ENCODE data around the gene TRAK1. TPM values are rescaled to one million over a fixed set of nuclear protein-coding genes. Genes with fewer than 3 reads are reported as not detected.

Gene TRAK1
- total RNA-seq, 1 experiment from 2014 or later: 41.0 TPM

GRCh38 chr3:42152193-42152592, 61.0 kb downstream of the TRAK1 start:
- Mint-ChIP-seq H3K4me3 (no peak overlapping the region), H3K36me3 (no peaks in the 10 kb centered on the region), H3K4me1 (peaks cover 26% of the 10 kb centered on the region), H3K27ac (no peak overlapping the region), H3K27me3 (ENCODE audit: low read depth) (no peaks in the 10 kb centered on the region), H3K9me3 (no peaks in the 10 kb centered on the region)
- no peak for TF ChIP-seq ETV6 (CRISPR knock-in tag; IDR thresholded peaks at IDR 0.05)
- no peak for TF ChIP-seq ZNF317 (CRISPR knock-in tag; IDR thresholded peaks at IDR 0.05; ENCODE audit: borderline replicate concordance, low read depth)
- TF ChIP-seq NFE2L1 (CRISPR knock-in tag; IDR thresholded peaks at IDR 0.05): no peak
- no peak for TF ChIP-seq GRHL2 (CRISPR knock-in tag; IDR thresholded peaks at IDR 0.05; ENCODE audit: insufficient replicate concordance, severe bottlenecking)
- TF ChIP-seq ZNF263 (CRISPR knock-in tag; IDR thresholded peaks at IDR 0.05; ENCODE audit: low read depth): no peak
- no peak for TF ChIP-seq E2F4 (CRISPR knock-in tag; IDR thresholded peaks at IDR 0.05; ENCODE audit: borderline replicate concordance, low read depth)
- no peak for TF ChIP-seq MYBL2 (CRISPR knock-in tag; IDR thresholded peaks at IDR 0.05)
- no peak for TF ChIP-seq ZNF138 (CRISPR knock-in tag; conservative IDR thresholded peaks at IDR 0.05)
- no peak for ATAC-seq
- no peak for DNase-seq (ENCODE audit: low spot score)
- ChIA-PET CTCF (no interaction called here), POLR2A (no interaction called here)

DNA sequence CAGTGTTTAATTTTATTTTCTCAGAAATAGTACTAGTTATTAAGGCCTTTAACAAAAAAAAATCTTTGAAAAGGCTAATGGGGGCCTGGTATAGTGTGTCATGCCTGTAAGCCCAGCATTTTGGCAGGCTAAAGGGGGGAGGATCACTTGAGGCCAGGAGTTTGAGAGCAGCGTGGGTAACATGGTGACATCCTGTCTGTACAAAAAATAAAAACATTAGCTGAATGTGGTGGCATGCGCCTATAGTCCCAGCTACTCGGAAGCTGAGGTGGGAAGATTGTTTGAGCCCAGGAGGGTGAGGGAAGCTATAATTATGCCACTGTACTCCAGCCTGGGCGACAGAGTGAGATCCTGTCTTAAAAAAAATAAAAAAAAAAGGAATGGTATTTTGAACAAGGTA, 61.9 kb downstream of the TRAK1 start:
- peaks cover 26% of the 10 kb centered on the region for H3K4me1 Mint-ChIP-seq
- TF ChIP-seq FOXJ3 (CRISPR knock-in tag; IDR thresholded peaks at IDR 0.05; ENCODE audit: borderline replicate concordance): no peak
- TF ChIP-seq RELA (CRISPR knock-in tag; IDR thresholded peaks at IDR 0.05; ENCODE audit: borderline replicate concordance): no peak
- no peaks in the 10 kb centered on the region for H3K36me3 Mint-ChIP-seq
- H3K4me3 Mint-ChIP-seq: no peak overlapping the region
- CTCF ChIA-PET: interaction anchor here (0.9 kb wide), 1 partner anchor 38 kb away, joined by 4 read pairs; no protein-coding TSS in a partner anchor
- H3K27ac Mint-ChIP-seq: no peak overlapping the region
- POLR2A ChIA-PET: no interaction called here
- no peaks in the 10 kb centered on the region for H3K27me3 Mint-ChIP-seq (ENCODE audit: low read depth)
- DNase-seq (ENCODE audit: low spot score): no peak
- ATAC-seq: no peak
- no peaks in the 10 kb centered on the region for H3K9me3 Mint-ChIP-seq

- no peaks in the 10 kb centered on the region for H3K27me3 Mint-ChIP-seq (ENCODE audit: low read depth)
- ATAC-seq: no peak
- H3K4me3 Mint-ChIP-seq: no peak overlapping the region
- DNase-seq (ENCODE audit: low spot score): no peak
- no peaks in the 10 kb centered on the region for H3K36me3 Mint-ChIP-seq
- ChIA-PET POLR2A (interaction anchor here (0.7 kb wide), 2 partner anchors 10 to 439 kb away, joined by 6 read pairs; no protein-coding TSS in a partner anchor), CTCF (interaction anchor here (4.6 kb wide), 1 partner anchor 33 kb away, joined by 35 read pairs; no protein-coding TSS in a partner anchor)
- H3K4me1 Mint-ChIP-seq: peaks cover 33% of the 10 kb centered on the region
- no peak overlapping the region for H3K27ac Mint-ChIP-seq
- no peaks in the 10 kb centered on the region for H3K9me3 Mint-ChIP-seq
- no peak for TF ChIP-seq FOXP1 (CRISPR knock-in tag; IDR thresholded peaks at IDR 0.05; ENCODE audit: borderline replicate concordance)
- TF ChIP-seq USF1 (CRISPR knock-in tag; IDR thresholded peaks at IDR 0.05): no peak
- TF ChIP-seq, protein P1, sequence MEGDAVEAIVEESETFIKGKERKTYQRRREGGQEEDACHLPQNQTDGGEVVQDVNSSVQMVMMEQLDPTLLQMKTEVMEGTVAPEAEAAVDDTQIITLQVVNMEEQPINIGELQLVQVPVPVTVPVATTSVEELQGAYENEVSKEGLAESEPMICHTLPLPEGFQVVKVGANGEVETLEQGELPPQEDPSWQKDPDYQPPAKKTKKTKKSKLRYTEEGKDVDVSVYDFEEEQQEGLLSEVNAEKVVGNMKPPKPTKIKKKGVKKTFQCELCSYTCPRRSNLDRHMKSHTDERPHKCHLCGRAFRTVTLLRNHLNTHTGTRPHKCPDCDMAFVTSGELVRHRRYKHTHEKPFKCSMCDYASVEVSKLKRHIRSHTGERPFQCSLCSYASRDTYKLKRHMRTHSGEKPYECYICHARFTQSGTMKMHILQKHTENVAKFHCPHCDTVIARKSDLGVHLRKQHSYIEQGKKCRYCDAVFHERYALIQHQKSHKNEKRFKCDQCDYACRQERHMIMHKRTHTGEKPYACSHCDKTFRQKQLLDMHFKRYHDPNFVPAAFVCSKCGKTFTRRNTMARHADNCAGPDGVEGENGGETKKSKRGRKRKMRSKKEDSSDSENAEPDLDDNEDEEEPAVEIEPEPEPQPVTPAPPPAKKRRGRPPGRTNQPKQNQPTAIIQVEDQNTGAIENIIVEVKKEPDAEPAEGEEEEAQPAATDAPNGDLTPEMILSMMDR (IDR thresholded peaks at IDR 0.05): no peak
- TF ChIP-seq, protein P2, sequence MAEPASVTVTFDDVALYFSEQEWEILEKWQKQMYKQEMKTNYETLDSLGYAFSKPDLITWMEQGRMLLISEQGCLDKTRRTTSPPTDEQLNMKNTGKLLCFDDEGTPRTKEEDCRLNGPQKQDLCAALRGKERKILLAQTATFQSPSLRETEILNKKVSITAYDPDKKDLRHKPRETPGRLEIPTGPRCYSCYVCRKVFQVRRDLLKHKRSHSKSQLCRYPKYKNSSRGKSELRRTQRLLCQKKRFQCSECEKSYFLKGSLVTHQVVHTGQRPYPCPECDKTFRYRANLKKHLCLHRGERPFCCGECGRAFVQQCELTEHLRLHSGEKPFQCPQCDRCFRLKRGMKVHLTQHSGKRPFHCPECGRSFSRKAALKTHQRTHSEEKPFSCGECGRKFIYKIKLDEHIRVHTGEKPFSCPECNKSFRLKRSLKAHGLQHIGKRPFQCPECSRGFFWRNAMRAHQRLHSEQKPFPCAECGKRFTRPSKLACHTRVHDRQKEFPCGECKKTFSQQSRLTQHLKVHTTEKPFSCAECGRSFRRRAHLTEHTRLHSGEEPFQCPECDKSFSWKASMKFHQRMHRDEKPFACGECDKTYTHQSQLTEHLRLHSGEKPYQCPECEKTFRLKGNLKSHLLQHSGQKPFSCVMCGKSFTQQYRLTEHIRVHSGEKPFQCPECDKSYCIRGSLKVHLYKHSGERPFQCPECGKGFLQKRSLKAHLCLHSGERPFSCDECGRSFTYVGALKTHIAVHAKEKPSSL (CRISPR knock-in tag; conservative IDR thresholded peaks at IDR 0.05): no peak
- no peak for TF ChIP-seq PRDM15 (CRISPR knock-in tag; IDR thresholded peaks at IDR 0.05)
- no peak for TF ChIP-seq AR (CRISPR knock-in tag; IDR thresholded peaks at IDR 0.05)
Measured at GRCh38 chr3:42157540-42158538, 66.7 kb downstream of the TRAK1 start.
